Thoracic aorta (tissue), 2 donors: ENCODE measurements around the gene COMMD4. TPM values are rescaled to one million over a fixed set of nuclear protein-coding genes. Genes with fewer than 3 reads are reported as not detected.
A peak's percentile ranks its signal among the peaks of the same experiment; 100 is the strongest.
"Not testable (repeated sequence)": the region's sequence is repeated elsewhere in the genome, so short reads cannot be mapped to it uniquely, and the experiment has no call there.

ENCODE experiments used
- ATAC-seq: fragments of 150-250 bp; one replicate; pipeline ENCODE4 v1.8.0; 2017; ENCODE audit warnings: low read depth; ENCODE audit not compliant: insufficient number of reproducible peaks, low FRiP score
- DNase-seq: peaks from one replicate; pipeline ENCODE4 v3.0.0-alpha.2; 2020; ENCODE audit warnings: low spot score
- H3K27ac ChIP-seq, 2 donors: fragments of 200-600 bp; sonication (generic); 1 replicate in 1 of 2; 2 replicates in 1 of 2; pipeline ENCODE4 v1.5.1; 2016; ENCODE audit warnings: mild to moderate bottlenecking in 2 of 2, moderate library complexity in 2 of 2
- H3K27me3 ChIP-seq: fragments of 200-600 bp; sonication (generic); replicated peaks from 2 replicates; pipeline ENCODE4 v1.6.0; 2016; ENCODE audit warnings: mild to moderate bottlenecking; ENCODE audit not compliant: insufficient read depth
- H3K36me3 ChIP-seq: fragments of 200-600 bp; sonication (generic); one replicate; pipeline ENCODE4 v1.5.1; 2016
- H3K4me1 ChIP-seq, 2 donors: fragments of 200-600 bp; sonication (generic); 1 replicate in 1 of 2; 2 replicates in 1 of 2; pipeline versions ENCODE4 v1.5.1 to v1.6.0; 2016; ENCODE audit warnings: low read depth in 2 of 2, mild to moderate bottlenecking in 1 of 2; ENCODE audit not compliant: control insufficient read depth in 1 of 2
- H3K4me3 ChIP-seq: fragments of 200-600 bp; sonication (generic); 2 replicates; pipeline ENCODE4 v1.5.1; 2016; ENCODE audit warnings: mild to moderate bottlenecking
- H3K9me3 ChIP-seq: fragments of 200-600 bp; sonication (generic); 2 replicates; pipeline ENCODE4 v1.5.1; 2016
- total RNA-seq, 2 donors: library from RNA; depleted of rRNA; stranded (reverse); fragments of >200 nt; gene quantifications; one replicate each; pipeline versions ENCODE4 v1.1.0 to v1.2.3, GENCODE V29; 2016
- TF ChIP-seq, protein P1 (sequence below): fragments of 200-600 bp; sonication (generic); IDR thresholded peaks from one replicate; pipeline ENCODE4 v1.5.1; 2019; ENCODE audit warnings: antibody characterized with exemption

Gene COMMD4
- total RNA-seq, 2 donors from 2014 or later: 57.6 to 71.2 TPM

DNA sequence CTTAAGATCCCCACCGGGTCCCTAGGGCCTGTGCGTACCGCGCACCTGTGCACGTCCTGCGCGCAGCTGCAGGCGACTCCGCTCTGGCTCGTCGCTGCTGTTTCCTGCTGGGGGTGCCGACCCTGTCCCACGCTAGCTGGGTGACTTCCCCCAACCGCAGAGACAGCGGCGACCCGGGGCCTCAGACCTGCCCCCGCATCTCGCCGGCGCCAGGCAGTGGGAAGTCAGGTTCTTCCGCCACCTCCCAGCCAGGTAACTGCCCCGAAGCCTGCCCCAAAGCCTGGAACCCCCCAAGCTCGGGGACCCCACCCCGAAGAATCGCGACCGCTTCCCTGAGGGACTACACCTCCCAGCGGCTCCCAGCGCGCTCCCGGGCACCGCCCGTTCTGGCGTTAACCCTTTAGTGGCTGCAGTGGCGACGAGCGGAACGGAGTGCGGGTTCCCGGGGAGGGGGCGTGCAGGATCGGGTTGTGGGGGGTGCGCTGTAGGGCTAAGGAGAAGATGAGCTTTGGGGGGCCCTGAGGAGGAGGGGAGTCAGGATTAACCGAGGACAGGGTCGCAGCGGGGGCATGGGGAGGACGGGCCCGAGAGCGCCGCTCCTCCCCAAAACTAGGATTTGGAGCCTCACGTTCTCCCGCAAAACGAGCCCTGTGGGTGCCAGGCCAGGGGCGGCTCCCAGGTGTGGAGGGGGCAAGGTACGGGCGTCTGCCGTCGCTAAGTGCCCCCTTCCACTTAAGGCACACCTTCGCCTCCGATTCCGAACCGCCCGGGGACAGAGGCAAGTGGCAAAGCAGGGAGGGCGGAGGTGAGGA is 11.6 kb downstream of the COMMD4 start:
- DNase-seq (no peak), ATAC-seq (peak; percentile 35)
- Histone ChIP-seq H3K4me3 (peak overlapping the region; percentile 90), H3K4me1 (peaks cover 6 to 23% of the 10 kb centered on the region in 2 donors), H3K27me3 (no peaks in the 10 kb centered on the region), H3K36me3 (no peaks in the 10 kb centered on the region), H3K27ac (peak overlapping the region; percentile 25 to 50), H3K9me3 (no peaks in the 10 kb centered on the region)
- TF ChIP-seq, protein P1, sequence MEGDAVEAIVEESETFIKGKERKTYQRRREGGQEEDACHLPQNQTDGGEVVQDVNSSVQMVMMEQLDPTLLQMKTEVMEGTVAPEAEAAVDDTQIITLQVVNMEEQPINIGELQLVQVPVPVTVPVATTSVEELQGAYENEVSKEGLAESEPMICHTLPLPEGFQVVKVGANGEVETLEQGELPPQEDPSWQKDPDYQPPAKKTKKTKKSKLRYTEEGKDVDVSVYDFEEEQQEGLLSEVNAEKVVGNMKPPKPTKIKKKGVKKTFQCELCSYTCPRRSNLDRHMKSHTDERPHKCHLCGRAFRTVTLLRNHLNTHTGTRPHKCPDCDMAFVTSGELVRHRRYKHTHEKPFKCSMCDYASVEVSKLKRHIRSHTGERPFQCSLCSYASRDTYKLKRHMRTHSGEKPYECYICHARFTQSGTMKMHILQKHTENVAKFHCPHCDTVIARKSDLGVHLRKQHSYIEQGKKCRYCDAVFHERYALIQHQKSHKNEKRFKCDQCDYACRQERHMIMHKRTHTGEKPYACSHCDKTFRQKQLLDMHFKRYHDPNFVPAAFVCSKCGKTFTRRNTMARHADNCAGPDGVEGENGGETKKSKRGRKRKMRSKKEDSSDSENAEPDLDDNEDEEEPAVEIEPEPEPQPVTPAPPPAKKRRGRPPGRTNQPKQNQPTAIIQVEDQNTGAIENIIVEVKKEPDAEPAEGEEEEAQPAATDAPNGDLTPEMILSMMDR: no peak

DNA sequence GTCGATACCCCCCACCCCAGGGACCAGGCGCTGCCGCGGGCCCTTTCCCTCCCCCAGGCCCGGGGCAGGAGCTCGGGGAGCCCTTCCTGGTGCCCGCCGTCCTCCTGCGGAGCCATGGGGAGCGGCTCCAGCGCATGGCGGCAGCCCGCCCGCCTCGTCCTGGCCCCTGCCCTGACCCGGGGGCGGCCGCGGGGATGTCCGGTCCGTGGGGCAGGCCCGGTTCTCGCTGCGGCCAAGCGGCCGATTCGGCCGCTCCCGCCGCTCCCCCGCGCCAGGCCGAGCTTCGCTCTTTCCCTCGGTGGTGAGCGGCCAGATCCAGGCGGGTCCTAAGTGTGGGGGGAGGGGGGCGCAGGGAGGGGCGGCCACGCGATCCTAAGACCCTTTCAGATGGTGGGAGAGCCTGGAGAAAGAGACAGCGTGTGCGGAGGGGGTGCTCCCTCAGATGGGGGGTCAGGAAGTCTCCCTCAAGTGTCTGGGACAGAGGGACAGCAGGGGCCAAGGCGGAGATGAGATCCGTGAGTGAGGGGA is 12.2 kb downstream of the COMMD4 start:
- DNase-seq (no peak), ATAC-seq (no peak)
- Histone ChIP-seq H3K4me1 (peaks cover 6 to 23% of the 10 kb centered on the region in 2 donors), H3K4me3 (peak overlapping the region; percentile 90), H3K36me3 (no peaks in the 10 kb centered on the region), H3K9me3 (no peaks in the 10 kb centered on the region), H3K27me3 (no peaks in the 10 kb centered on the region), H3K27ac (peak overlapping the region; percentile 25 to 50)
- TF ChIP-seq, protein P1: no peak

DNA sequence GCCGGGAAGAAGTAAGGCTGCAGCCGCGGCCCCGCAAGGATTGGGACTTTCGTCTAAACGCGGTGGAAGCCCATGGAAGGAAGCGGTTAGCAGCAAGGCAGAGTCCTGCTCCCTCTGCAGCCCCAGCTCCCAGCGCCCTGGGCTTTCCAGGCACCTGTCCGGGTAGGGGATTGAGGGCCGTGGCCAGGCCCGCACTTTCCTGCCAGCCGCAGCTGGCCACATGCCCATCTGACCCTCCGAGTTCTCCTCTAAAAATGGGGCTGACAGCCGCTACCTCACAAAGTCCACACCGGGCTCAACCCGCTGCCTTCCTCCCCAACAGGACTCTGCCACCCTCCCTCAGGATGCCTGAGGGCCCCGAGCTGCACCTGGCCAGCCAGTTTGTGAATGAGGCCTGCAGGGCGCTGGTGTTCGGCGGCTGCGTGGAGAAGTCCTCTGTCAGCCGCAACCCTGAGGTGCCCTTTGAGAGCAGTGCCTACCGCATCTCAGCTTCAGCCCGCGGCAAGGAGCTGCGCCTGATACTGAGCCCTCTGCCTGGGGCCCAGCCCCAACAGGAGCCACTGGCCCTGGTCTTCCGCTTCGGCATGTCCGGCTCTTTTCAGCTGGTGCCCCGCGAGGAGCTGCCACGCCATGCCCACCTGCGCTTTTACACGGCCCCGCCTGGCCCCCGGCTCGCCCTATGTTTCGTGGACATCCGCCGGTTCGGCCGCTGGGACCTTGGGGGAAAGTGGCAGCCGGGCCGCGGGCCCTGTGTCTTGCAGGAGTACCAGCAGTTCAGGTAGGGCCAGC is 12.9 kb downstream of the COMMD4 start:
- H3K27ac ChIP-seq: peak overlapping the region in 1 of 2 donors; percentile 50
- no peak for ATAC-seq
- H3K4me1 ChIP-seq: peaks cover 6 to 23% of the 10 kb centered on the region in 2 donors
- no peak for DNase-seq
- no peaks in the 10 kb centered on the region for H3K36me3 ChIP-seq
- TF ChIP-seq, protein P1: no peak
- H3K27me3 ChIP-seq: no peaks in the 10 kb centered on the region
- H3K4me3 ChIP-seq: peak overlapping the region; percentile 90
- H3K9me3 ChIP-seq: no peaks in the 10 kb centered on the region

DNA sequence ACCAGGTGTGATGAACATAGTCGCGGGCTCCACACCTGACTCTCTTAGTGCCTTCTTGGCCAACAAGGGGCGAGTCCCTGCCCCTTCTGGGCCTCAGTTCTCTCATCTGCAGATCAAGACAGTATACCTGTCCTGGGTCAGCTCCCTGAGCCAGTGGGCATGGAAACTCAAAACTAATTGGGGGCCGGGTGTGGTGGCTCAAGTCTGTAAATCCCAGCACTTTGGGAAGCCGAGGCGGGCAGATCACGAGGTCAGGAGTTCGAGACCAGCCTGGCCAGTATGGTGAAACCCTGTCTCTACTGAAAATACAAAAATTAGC is 13.4 kb downstream of the COMMD4 start:
- not testable (repeated sequence) for H3K36me3 ChIP-seq, H3K9me3 ChIP-seq, ATAC-seq, H3K27me3 ChIP-seq, H3K4me3 ChIP-seq, H3K27ac ChIP-seq, DNase-seq
- peaks cover 6 to 23% of the 10 kb centered on the region in 2 donors for H3K4me1 ChIP-seq

DNA sequence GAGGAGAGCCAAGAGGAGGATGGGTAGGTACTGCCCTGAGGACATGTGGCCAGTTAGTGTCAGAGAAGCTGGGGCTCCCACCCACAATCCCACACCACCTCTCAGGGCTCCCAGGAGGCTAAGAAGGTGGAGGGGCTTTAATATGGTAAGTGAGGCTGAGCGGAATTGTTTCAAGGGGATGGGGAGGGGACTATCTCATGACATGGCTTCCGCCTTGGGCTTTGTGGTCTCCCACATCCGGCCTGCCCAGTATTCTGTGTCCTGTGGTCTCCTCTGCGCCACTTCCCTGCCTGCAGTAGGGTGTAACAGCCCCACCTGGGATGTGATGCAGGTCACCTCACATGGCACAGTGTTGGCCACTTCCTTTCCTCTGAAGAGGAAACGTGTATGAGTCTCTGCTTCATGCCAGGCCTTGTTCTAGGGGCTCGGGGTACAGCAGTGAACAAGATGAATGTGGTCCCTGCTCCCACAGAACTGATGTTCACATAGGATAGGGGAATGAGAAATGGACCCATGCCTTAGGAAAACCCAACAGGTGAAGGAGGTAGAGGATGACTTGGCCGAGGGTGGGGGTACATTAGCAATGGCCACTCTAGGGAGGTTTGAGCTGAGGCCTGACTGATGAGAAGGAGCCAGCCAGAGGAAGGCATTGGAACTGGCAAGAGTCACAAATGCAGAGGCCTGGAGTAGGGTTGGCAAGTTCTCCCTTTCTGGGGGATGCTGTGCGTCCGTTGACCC is 14.2 kb downstream of the COMMD4 start:
- no peaks in the 10 kb centered on the region for H3K9me3 ChIP-seq
- H3K27ac ChIP-seq: no peak overlapping the region
- ATAC-seq: no peak
- H3K4me3 ChIP-seq: no peak overlapping the region
- H3K36me3 ChIP-seq: no peaks in the 10 kb centered on the region
- DNase-seq: no peak
- H3K4me1 ChIP-seq: peaks cover 6 to 23% of the 10 kb centered on the region in 2 donors
- TF ChIP-seq, protein P1: no peak
- H3K27me3 ChIP-seq: no peaks in the 10 kb centered on the region
